Measurements from ENCODE around the gene CORO2B.

Gene CORO2B

DNA sequence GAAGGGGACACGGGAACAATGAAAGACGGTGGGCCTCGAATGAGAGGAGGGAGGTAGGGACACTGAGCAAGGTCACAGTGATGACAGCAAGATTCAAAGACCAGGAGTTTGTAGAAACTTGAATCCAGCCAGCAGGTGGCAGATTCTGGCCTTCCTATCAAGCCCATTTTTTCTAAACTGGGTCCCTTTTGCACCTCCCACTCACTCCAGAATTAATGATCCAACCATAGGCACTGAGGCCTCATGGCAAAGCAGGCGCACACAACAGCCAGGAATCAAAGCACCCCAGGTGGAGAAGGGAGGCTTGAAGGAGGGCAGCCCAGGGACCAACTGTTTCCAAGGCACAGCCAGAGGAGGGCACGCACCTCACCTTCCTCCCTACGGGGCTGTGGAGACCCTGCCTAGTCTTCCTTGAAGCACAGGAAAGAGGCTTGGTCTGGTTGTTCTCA, 151.7 kb downstream of the CORO2B start:
- TF ChIP-seq, protein P1, sequence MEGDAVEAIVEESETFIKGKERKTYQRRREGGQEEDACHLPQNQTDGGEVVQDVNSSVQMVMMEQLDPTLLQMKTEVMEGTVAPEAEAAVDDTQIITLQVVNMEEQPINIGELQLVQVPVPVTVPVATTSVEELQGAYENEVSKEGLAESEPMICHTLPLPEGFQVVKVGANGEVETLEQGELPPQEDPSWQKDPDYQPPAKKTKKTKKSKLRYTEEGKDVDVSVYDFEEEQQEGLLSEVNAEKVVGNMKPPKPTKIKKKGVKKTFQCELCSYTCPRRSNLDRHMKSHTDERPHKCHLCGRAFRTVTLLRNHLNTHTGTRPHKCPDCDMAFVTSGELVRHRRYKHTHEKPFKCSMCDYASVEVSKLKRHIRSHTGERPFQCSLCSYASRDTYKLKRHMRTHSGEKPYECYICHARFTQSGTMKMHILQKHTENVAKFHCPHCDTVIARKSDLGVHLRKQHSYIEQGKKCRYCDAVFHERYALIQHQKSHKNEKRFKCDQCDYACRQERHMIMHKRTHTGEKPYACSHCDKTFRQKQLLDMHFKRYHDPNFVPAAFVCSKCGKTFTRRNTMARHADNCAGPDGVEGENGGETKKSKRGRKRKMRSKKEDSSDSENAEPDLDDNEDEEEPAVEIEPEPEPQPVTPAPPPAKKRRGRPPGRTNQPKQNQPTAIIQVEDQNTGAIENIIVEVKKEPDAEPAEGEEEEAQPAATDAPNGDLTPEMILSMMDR (IDR thresholded peaks at IDR 0.05; ENCODE audit: control extremely low read depth, extremely low read depth, low read depth, missing control alignments): peak; percentile 46
- ChIA-PET POLR2A (interaction anchor here (0.6 kb wide), 1 partner anchor 1998 kb away, joined by 3 read pairs; no protein-coding TSS in a partner anchor), CTCF (interaction anchor here (0.8 to 5.8 kb wide), 4 partner anchors 17 to 146 kb away, joined by 3 to 67 read pairs (median 6); no protein-coding TSS in a partner anchor)
- peak; percentile 48 for DNase-seq (ENCODE audit: extremely low spot score)

DNA sequence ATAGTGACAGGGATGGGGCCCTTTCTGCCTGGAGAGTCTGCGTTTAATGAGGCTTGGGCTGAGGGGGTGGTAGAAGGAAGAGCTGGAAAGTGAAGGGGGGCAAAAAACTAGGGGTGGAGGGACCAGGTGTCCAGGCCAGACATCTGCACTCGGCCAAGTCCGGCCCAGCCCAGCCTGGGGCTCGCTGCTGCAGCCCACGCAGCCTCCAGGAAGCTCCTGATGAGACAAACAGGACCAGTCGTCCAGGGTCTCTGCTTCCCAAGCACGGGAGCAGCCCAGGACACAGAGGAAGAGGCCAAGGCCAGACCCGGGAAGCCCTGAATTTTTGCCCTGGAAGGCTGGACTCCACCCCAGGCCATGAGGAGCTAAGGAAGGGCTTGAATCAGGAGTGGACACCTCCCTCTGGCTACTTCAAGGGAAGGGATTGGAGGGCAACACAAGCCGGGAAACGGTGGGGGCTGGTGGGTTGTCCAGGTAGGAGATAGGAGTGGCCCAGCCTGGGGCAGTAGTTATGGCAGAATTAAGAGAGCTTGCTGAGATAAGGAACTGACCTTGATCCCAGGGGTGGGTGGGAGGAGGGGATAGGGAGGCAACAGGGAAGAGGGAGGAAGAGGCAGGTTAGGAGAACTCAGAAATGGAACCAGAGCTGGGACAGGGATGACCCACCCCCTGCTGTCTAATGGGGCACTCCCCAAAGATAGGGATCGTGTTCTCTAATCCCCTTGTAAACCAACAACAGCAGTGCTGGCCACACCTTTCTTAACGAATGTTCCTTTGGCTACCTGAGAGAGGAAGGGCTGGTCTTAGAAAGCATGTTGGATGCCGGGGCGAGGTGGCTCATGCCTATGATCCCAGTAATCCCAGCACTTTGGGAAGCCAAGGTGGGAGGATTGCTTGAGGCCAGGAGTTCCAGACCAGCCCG, 152.4 kb downstream of the CORO2B start:
- ChIA-PET POLR2A (interaction anchor here (0.6 kb wide), 1 partner anchor 1997 kb away, joined by 3 read pairs; no protein-coding TSS in a partner anchor), CTCF (interaction anchor here (0.7 to 5.8 kb wide), 14 partner anchors 11 to 193 kb away, joined by 3 to 67 read pairs (median 3); no protein-coding TSS in a partner anchor)
- no peak for DNase-seq (ENCODE audit: extremely low spot score)
- TF ChIP-seq, protein P1 (IDR thresholded peaks at IDR 0.05; ENCODE audit: control extremely low read depth, extremely low read depth, low read depth, missing control alignments): no peak

DNA sequence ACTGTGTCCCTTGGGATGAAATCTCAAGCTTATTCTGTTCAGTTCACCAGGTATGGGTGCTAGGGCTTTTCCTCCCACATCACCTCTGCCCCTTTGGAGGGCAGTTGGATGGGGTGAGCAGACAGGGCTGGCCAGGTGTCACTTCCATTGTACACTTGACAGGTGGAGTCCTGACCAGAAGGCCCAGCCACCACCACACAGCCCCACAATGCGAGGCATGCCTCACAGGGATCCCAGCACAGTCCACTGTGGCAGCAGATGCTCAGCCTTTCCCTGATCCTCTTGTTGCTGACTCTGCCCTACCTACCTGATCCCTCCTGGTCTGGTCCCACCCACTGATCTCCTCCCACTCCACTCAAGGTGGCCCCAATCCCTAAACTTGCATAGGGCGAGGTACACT, 153.7 kb downstream of the CORO2B start:
- TF ChIP-seq, protein P1 (IDR thresholded peaks at IDR 0.05; ENCODE audit: control extremely low read depth, extremely low read depth, low read depth, missing control alignments): no peak
- ChIA-PET CTCF (interaction anchor here (0.7 to 5.8 kb wide), 8 partner anchors 12 to 192 kb away, joined by 3 to 67 read pairs (median 4); no protein-coding TSS in a partner anchor), POLR2A (no interaction called here)
- no peak for DNase-seq (ENCODE audit: extremely low spot score)

DNA sequence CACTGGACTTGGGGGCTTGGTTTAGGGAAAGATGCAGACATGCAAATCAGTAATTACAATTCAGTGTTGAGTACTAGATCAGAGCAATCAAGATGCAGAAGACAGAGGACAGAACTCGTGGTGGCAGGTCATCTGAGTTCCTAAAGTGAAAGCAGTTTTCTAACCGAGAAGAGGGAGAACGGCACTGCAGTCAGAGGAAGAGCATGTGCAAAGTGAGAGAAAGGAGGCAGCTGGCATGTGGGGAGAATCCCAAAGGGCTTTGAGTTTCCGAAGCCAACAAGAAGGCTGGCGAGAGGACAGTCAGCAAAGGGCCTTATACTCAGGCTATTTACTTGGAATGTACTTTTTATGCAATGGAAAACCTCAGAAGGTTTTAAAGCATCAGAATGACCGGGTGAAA, 154.9 kb downstream of the CORO2B start:
- TF ChIP-seq, protein P1 (IDR thresholded peaks at IDR 0.05; ENCODE audit: control extremely low read depth, extremely low read depth, low read depth, missing control alignments): no peak
- ChIA-PET POLR2A (no interaction called here), CTCF (interaction anchor here (3.6 kb wide), 1 partner anchor 142 kb away, joined by 26 read pairs; no protein-coding TSS in a partner anchor)
- no peak for DNase-seq (ENCODE audit: extremely low spot score)

DNA sequence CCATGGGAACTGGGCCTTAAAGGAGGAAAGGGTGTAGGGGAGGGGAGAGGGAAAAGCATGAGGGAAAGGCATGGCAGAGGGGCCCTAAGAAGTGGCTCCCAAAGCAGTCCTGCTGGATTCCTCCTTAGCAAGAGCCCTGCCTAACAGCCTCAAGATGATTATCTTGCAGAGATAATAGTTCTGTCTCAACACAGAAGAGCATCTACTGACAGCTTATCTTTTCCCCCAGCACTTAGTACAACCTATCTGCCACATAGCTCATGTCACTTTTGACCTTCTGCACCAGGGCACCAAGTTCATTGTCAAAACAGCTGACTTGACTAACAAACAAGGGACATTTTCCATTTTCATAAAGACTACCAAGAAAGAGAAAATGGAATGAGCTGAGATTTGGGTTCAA, 155.6 kb downstream of the CORO2B start:
- TF ChIP-seq, protein P1 (IDR thresholded peaks at IDR 0.05; ENCODE audit: control extremely low read depth, extremely low read depth, low read depth, missing control alignments): no peak
- ChIA-PET CTCF (interaction anchor here (0.7 to 3.6 kb wide), 6 partner anchors 9 to 141 kb away, joined by 3 to 26 read pairs (median 4); no protein-coding TSS in a partner anchor), POLR2A (no interaction called here)
- no peak for DNase-seq (ENCODE audit: extremely low spot score)

DNA sequence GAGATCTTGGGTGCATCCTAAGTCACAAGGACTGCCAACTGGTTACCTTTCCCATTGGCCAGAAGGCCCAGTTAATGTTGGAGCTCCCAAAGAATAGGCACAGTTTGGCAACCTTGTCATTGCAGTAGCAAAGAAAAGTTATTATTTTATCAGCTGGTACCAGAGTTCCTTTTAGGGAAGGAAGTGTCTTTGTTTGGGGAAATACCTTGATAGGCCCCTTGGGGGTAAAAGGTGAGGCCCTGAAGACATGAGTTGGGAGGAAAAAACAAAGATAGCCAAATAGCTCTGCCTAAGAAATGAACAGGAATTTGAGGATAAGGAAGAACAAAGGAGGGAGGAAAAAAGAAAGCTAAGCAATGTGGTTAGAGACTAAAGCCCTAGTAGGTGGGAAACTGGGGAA, 156.1 kb downstream of the CORO2B start:
- TF ChIP-seq, protein P1 (IDR thresholded peaks at IDR 0.05; ENCODE audit: control extremely low read depth, extremely low read depth, low read depth, missing control alignments): no peak
- ChIA-PET CTCF (interaction anchor here (0.7 to 3.6 kb wide), 7 partner anchors 9 to 141 kb away, joined by 3 to 26 read pairs (median 4); no protein-coding TSS in a partner anchor), POLR2A (no interaction called here)
- no peak for DNase-seq (ENCODE audit: extremely low spot score)

All from GM10248 (cell line).